Stomach smooth muscle (tissue), 2 donors: ENCODE data around the gene RAP2B.

Source experiments
- H3K27ac ChIP-seq: one replicate; pipeline ENCODE4 v1.7.0; 2013; ENCODE audit warnings: mild to moderate bottlenecking, low read length, inconsistent platforms
- H3K27me3 ChIP-seq, 2 donors: one replicate each; pipeline ENCODE4 v1.7.0; 2013; ENCODE audit warnings: low read length in 2 of 2; ENCODE audit not compliant: insufficient read depth in 2 of 2, control insufficient read depth in 1 of 2
- H3K36me3 ChIP-seq, 2 donors: one replicate each; pipeline ENCODE4 v1.7.0; 2013; ENCODE audit warnings: low read length in 2 of 2; ENCODE audit not compliant: control insufficient read depth in 2 of 2, insufficient read depth in 2 of 2
- H3K4me1 ChIP-seq: one replicate; pipeline ENCODE4 v1.7.0; 2013; ENCODE audit warnings: low read length; ENCODE audit not compliant: control insufficient read depth, insufficient read depth
- H3K4me3 ChIP-seq, 2 donors: one replicate each; pipeline ENCODE4 v1.7.0; 2013; ENCODE audit warnings: low read length in 2 of 2
- H3K9ac ChIP-seq, 2 donors: one replicate each; pipeline ENCODE4 v1.7.0; 2013; ENCODE audit warnings: low read length in 2 of 2, mild to moderate bottlenecking in 1 of 2
- H3K9me3 ChIP-seq, 2 donors: one replicate each; pipeline ENCODE4 v1.7.0; 2013; ENCODE audit warnings: low read length in 2 of 2; ENCODE audit not compliant: control insufficient read depth in 2 of 2
- donor health status: healthy.
- donor health status: Pancreatic carcinoma.

The RAP2B gene

GRCh38 chr3:153209596-153209995, 47.6 kb downstream of the RAP2B start:
- H3K4me1 ChIP-seq: no peaks in the 10 kb centered on the region
- no peak overlapping the region for H3K4me3 ChIP-seq
- no peak overlapping the region for H3K9ac ChIP-seq
- H3K27ac ChIP-seq: no peak overlapping the region
- H3K36me3 ChIP-seq: no peaks in the 10 kb centered on the region
- no peaks in the 10 kb centered on the region for H3K27me3 ChIP-seq
- no peaks in the 10 kb centered on the region for H3K9me3 ChIP-seq

- Histone ChIP-seq H3K36me3 (no peaks in the 10 kb centered on the region), H3K4me1 (no peaks in the 10 kb centered on the region), H3K4me3 (no peak overlapping the region), H3K27ac (no peak overlapping the region), H3K9ac (no peak overlapping the region), H3K9me3 (no peaks in the 10 kb centered on the region), H3K27me3 (no peaks in the 10 kb centered on the region)
Measured at GRCh38 chr3:153210146-153210545, 48.1 kb downstream of the RAP2B start.

- Histone ChIP-seq H3K4me1 (no peaks in the 10 kb centered on the region), H3K4me3 (no peak overlapping the region), H3K27ac (no peak overlapping the region), H3K9ac (no peak overlapping the region), H3K27me3 (no peaks in the 10 kb centered on the region), H3K36me3 (no peaks in the 10 kb centered on the region), H3K9me3 (no peaks in the 10 kb centered on the region)
Measured at GRCh38 chr3:153210660-153211059, 48.6 kb downstream of the RAP2B start.

- H3K9me3 ChIP-seq: no peaks in the 10 kb centered on the region
- no peaks in the 10 kb centered on the region for H3K27me3 ChIP-seq
- no peaks in the 10 kb centered on the region for H3K36me3 ChIP-seq
- no peaks in the 10 kb centered on the region for H3K4me1 ChIP-seq
- no peak overlapping the region for H3K4me3 ChIP-seq
- H3K9ac ChIP-seq: no peak overlapping the region
- H3K27ac ChIP-seq: no peak overlapping the region
Measured at GRCh38 chr3:153215497-153215896, 53.5 kb downstream of the RAP2B start.

GRCh38 chr3:153215966-153216365, 53.9 kb downstream of the RAP2B start:
- H3K27me3 ChIP-seq: no peaks in the 10 kb centered on the region
- no peak overlapping the region for H3K4me3 ChIP-seq
- H3K4me1 ChIP-seq: no peaks in the 10 kb centered on the region
- H3K9ac ChIP-seq: no peak overlapping the region
- no peaks in the 10 kb centered on the region for H3K36me3 ChIP-seq
- H3K9me3 ChIP-seq: no peaks in the 10 kb centered on the region
- H3K27ac ChIP-seq: no peak overlapping the region

GRCh38 chr3:153216928-153217327, 54.9 kb downstream of the RAP2B start:
- H3K36me3 ChIP-seq: no peaks in the 10 kb centered on the region
- H3K27ac ChIP-seq: no peak overlapping the region
- no peaks in the 10 kb centered on the region for H3K9me3 ChIP-seq
- H3K9ac ChIP-seq: no peak overlapping the region
- H3K27me3 ChIP-seq: no peaks in the 10 kb centered on the region
- H3K4me1 ChIP-seq: no peaks in the 10 kb centered on the region
- no peak overlapping the region for H3K4me3 ChIP-seq

GRCh38 chr3:153219146-153219545, 57.1 kb downstream of the RAP2B start:
- no peaks in the 10 kb centered on the region for H3K4me1 ChIP-seq
- H3K27ac ChIP-seq: no peak overlapping the region
- no peaks in the 10 kb centered on the region for H3K27me3 ChIP-seq
- no peaks in the 10 kb centered on the region for H3K36me3 ChIP-seq
- no peak overlapping the region for H3K4me3 ChIP-seq
- no peak overlapping the region for H3K9ac ChIP-seq
- no peaks in the 10 kb centered on the region for H3K9me3 ChIP-seq
